HG02610 (cell line): Measurements from ENCODE around the gene CDH4.
"Not testable (repeated sequence)": the region's sequence is repeated elsewhere in the genome, so short reads cannot be mapped to it uniquely, and the experiment has no call there.

Source experiments
- ATAC-seq: cut with Tn5 transposase; IDR thresholded peaks from one replicate; pipeline ENCODE4 v1.9.1; 2021; ENCODE audit warnings: mild to moderate bottlenecking, moderate library complexity; ENCODE audit not compliant: unreplicated experiment

CDH4 gene

DNA sequence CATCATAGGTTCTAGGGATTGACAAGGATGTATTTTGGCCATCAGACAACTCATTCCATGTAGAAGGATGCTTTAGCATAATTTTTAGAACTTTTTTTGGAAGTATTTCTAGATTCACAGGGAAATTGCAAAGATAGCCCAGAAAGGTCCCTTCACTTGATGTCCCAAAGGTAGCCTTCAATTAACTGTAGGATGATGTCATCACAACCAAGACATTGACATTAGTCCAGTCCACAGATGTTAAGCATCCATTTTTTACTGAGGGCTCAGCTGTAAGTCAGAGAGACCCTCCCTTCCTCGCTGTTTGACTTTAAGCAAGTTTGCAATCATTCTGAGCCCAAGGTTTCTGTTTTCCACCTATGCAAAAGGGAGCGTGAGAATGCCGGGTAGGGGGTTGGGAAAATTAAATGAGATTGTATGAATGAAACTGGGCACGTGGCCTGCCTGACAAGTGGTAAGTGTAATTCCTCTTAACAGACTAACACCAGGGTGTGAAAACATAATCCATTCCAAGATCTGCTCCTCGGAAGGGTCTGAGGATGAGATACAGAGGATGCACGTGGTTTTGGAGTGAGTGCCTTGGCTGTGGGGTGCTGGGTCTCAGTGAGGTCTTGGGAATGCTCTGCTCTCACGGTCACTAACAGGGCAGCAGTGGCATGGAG lies 126.8 kb downstream of the CDH4 start:
- ATAC-seq, result no peak

- ATAC-seq, result no peak
Measured at GRCh38 chr20:61379898-61380544, 128.0 kb downstream of the CDH4 start.

- ATAC-seq, result no peak
Measured at GRCh38 chr20:61380545-61380915, 128.5 kb downstream of the CDH4 start.

DNA sequence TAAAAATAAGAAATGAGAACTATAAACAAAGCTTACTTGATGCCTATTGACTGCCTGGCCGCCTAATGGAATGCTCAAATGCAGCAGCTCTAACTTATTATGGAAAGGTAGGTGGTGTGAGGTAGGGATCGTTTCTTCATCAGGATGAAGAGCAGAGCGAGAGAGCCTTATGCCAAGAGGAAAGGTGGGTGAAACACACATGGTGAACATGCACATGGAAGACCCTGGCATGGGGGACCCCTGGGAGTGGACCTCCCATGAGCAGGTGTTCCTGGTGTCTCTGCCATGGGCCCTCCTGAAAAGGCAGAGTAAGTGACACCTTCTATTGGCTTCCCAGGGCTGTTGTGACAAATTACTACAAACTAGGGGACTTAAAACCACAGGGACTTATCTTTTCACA lies 130.1 kb downstream of the CDH4 start:
- ATAC-seq, result no peak

GRCh38 chr20:61385296-61385695 lies 133.2 kb downstream of the CDH4 start:
- no peak for ATAC-seq

- no peak for ATAC-seq
Measured at GRCh38 chr20:61385731-61386130, 133.7 kb downstream of the CDH4 start.

DNA sequence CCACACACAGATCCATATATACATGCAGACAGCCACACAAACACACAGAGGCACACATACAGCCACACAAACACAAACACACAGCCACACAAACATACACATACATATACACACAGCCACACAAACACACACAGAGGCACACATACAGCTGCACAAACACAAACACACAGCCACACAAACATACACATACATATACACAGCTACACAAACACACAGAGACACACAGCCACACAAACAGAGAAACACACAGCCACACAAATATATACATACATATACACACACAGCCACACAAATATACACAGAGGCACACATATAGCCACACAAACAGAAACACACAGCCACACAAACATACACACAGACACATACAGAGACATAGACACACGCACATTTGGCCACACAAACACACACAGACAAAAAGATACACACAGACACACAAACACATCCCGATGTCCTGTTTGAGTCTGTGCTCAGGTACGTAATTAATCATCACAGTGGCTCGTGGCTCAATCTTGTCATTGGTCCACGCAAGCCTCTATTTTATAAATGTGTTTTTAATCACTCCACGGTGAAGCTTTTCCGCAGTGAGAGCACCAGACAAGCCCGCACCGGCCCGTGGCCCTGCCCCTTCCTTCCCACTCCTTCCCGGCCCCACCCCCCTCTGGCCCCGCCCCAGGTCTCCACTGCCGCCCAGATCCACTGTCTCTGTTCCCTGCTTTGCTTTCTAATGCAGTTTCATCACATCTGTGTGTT lies 135.3 kb downstream of the CDH4 start:
- ATAC-seq, result no peak

GRCh38 chr20:61387954-61388348 lies 135.9 kb downstream of the CDH4 start:
- no peak for ATAC-seq

DNA sequence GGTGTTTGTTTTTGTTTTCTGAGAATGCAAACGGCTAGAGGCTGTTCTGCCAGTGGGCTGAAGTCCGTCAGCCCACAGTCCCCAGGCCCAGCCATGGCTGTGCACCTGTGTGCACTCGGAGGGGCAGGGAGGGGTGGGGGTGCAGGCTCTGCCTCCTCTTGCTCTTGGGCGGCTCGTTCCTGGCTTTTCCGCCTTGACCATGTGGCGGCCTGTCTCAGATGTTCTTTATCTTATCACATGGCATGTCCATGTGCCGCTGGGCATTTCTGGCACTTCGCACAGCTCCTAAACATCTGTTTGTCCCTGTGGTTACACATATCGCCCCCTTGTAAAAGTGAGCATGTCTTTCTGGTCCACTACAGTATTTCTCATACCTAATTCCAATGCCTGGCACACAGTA lies 137.0 kb downstream of the CDH4 start:
- ATAC-seq, result no peak

- ATAC-seq, result no peak
Measured at GRCh38 chr20:61391185-61391584, 139.1 kb downstream of the CDH4 start.

DNA sequence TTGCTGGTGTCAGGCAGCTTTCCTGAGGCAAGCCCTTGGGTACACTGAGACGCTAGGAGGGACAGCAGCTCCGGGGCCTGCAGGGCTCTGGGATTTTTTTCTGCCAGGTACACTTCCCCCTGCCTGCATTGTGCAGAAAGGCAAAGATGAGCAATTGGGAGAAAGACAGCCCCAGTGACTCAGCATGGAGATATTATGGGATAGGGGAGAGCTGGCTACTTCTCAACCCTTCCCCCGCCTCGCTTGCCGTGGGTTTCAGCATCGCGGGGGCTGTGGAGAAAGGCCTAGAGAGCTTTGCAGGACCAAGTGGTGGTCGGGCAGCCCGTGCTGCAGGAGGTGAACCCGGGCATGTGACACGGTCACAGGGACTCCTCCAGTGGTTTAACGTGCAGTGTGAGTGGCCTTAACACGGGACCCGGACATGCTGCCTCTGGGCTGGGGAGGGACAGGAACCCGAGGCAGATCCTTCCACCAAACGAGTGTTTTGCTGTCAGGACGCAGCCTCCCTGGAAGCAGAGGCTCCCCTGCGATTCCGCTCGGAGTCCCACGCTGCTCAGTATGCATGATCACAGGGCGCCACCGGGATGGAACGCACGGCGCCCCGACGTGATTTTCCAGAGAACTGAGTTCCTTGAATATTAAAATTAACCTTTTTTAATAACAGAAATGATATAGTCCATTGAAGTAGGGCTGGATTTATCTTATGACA lies 139.9 kb downstream of the CDH4 start:
- ATAC-seq, result no peak

GRCh38 chr20:61394088-61394799 lies 142.2 kb downstream of the CDH4 start:
- ATAC-seq, result no peak

DNA sequence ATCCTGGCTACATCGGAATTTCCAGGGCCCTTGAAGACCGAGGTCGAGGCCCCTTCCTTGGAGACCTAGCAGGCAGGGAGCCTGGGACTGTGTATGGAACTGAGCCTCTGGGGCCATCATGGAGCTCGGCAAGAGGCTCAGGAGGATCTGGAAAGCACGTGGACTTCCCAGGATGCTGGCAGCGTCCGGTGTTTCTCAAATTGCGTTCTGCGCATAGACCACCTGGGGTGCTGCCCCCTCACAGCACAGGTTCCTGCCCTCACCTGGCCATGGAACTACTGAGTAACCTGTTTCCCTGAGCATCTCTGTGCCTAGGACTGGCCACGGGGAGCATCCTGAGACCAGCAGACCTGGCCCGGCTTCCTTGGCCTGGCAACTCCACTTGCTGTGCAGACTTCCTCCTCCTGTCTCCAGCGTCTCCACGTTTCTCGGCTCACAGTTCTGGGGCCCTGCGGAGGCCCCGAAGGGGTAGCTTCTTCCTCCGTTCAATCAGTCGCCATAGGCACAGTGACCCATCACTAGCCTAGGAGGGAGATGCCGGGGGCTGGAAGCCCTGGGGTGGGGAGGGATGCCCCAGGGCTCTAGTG lies 144.3 kb downstream of the CDH4 start:
- no peak for ATAC-seq

- no peak for ATAC-seq
Measured at GRCh38 chr20:61397146-61397545, 145.1 kb downstream of the CDH4 start.

- no peak for ATAC-seq
Measured at GRCh38 chr20:61397790-61398189, 145.7 kb downstream of the CDH4 start.

GRCh38 chr20:61399433-61399832 lies 147.4 kb downstream of the CDH4 start:
- ATAC-seq, result no peak

- ATAC-seq, result no peak
Measured at GRCh38 chr20:61400499-61400898, 148.4 kb downstream of the CDH4 start.

GRCh38 chr20:61404303-61404702 lies 152.2 kb downstream of the CDH4 start:
- ATAC-seq, result no peak

DNA sequence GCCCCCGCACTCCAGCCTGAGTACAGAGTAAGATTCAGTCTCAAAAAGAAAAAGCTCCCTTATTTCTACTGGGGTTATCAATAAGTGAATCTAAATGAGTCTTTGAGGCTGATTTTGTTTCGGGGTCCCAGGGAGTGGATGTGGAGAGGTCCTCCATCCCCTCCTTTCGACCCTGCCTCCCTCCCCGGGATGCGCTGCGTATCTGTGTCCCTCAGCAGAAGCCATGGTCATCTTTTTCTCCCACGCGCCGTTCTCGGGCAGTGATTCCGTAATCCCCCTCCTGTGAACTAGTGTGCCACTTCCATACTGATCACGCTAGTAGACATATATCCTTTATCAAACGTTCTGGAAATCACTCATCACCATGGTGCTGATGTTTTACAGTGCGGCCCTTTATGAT lies 152.9 kb downstream of the CDH4 start:
- no peak for ATAC-seq

DNA sequence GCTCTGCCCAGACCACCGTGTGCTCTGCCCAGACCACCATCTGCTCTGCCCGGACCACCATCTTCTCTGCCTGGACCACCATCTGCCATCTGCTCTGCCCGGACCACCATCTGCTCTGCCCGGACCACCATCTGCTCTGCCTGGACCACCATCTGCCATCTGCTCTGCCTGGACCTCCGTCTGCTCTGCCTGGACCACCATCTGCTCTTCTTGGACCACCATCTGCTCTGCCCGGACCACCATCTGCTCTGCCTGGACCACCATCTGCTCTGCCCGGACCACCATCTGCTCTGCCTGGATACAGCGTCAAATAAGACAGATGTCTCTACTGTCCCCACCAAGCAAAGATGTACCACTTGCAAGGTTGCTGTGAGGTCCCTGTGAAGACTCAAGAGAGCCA lies 154.7 kb downstream of the CDH4 start:
- not testable (repeated sequence) for ATAC-seq

- no peak for ATAC-seq
Measured at GRCh38 chr20:61407561-61407960, 155.5 kb downstream of the CDH4 start.
